Suppressor macrophage treated with lipopolysaccharide for 1 hour (primary cell): ENCODE measurements around the gene TRIM16.
"Not testable (repeated sequence)": the region's sequence is repeated elsewhere in the genome, so short reads cannot be mapped to it uniquely, and the experiment has no call there.

Experiments
- DNase-seq, 3 donors: peaks; one replicate each; pipeline ENCODE4 v3.0.0-alpha.2; 2020 to 2022

The TRIM16 gene

GRCh38 chr17:15613111-15613510 lies 71.0 kb downstream of the TRIM16 start:
- not testable (repeated sequence) for DNase-seq

GRCh38 chr17:15592960-15593359 lies 91.2 kb downstream of the TRIM16 start:
- DNase-seq: not testable (repeated sequence)

- DNase-seq: not testable (repeated sequence)
These were observed 92.1 kb downstream of the TRIM16 start for GRCh38 chr17:15591986-15592385.

- DNase-seq: not testable (repeated sequence)
These were observed 93.3 kb downstream of the TRIM16 start for GRCh38 chr17:15590844-15591243.

GRCh38 chr17:15589544-15590536 lies 94.3 kb downstream of the TRIM16 start:
- DNase-seq: not testable (repeated sequence)

- not testable (repeated sequence) for DNase-seq
These were observed 96.1 kb downstream of the TRIM16 start for GRCh38 chr17:15588017-15588416.

- not testable (repeated sequence) for DNase-seq
These were observed 100.8 kb downstream of the TRIM16 start for GRCh38 chr17:15583313-15583712.

- not testable (repeated sequence) for DNase-seq
These were observed 102.6 kb downstream of the TRIM16 start for GRCh38 chr17:15581462-15581861.
